GM12891 (cell line): ENCODE data around the gene TGIF1.

Source experiments
- POLR2A ChIP-seq: IDR thresholded peaks from 2 replicates; pipeline ENCODE4 v1.6.1; 2011; ENCODE audit warnings: low read depth, low read length, control low read depth
- POLR2AphosphoS5 ChIP-seq: IDR thresholded peaks from 2 replicates; pipeline ENCODE4 v1.6.1; 2011; ENCODE audit warnings: low read depth, low read length, control low read depth
- POU2F2 ChIP-seq: IDR thresholded peaks from 2 replicates; pipeline ENCODE4 v1.6.1; 2011; ENCODE audit warnings: low read depth, mild to moderate bottlenecking, control low read depth, low read length, moderate library complexity
- SPI1 ChIP-seq: IDR thresholded peaks from 2 replicates; pipeline ENCODE4 v1.6.1; 2011; ENCODE audit warnings: low read depth, low read length, control low read depth
- TAF1 ChIP-seq: IDR thresholded peaks from 2 replicates; pipeline ENCODE4 v1.6.1; 2011; ENCODE audit warnings: low read depth, low read length, control low read depth

DNA sequence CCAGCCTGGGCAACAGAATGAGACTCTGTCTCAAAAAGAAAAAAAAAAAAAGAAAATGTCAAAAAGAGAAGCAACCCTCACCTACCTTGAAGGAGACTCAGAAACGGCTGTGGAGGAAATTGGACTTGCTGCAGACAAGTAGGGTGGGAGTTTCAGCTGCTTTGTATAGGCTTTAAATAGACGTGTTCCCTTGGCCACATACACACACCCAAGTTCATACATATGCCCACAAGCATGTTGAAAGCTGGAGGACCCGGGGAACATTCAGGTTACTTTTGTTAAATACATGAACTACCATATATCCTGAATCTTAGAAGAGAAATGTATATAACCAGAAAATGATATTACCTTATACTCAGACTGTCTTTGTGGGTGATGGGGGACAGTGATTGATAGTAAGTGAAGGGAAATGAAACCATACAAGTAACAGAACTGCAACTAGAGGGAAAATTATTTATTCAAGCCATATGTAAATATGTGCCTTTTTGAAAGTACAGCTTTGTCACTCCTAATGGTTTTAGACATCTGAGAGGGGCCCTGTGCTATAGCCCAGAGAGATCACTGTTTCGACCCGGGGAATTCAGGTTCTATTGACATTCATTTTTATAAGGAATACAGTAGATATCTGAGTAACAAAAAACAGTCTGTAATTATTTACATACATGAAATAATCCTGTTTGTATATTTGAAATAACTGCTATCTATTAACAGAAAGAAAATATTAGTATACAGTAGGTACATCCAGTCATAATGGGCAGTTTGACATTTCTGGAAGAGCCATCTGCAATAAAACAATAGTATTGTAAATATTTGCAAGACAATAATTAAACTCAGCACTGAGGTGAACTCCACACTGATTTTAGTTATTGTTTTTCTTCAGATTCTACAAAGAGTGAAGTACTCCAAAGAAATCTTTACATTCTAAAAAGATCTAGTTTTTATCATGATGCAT, 48.0 kb upstream of the TGIF1 start:
- peak; percentile 72 for TF ChIP-seq POU2F2
- TF ChIP-seq POLR2AphosphoS5, result no peak
- TF ChIP-seq POLR2A, result no peak
- TF ChIP-seq SPI1, result peak; percentile 90
- TF ChIP-seq TAF1, result no peak
